K562 (cell line): ENCODE measurements around the gene DRGX. TPM values are rescaled to one million over a fixed set of nuclear protein-coding genes. Genes with fewer than 3 reads are reported as not detected.

Experiments
- ATAC-seq: fragments of 200-7000 bp; cut with Tn5 transposase; 3 replicates; pipeline ENCODE4 v1.9.1; 2020; ENCODE audit warnings: moderate library complexity
- BruUV-seq: library from RNA; stranded (reverse); fragments of 400-500 nt; replicated peaks from 2 replicates; lab custom pipeline; 2021; lab: Mats Ljungman, UMichigan
- CTCF ChIA-PET: fragments of 300-600 bp; formaldehyde crosslinking; extraction: SDS; loops from one replicate; lab custom pipeline; 2021; ENCODE audit warnings: low intra/inter-chr PET ratio; lab: Yijun Ruan, JAX
- POLR2A ChIA-PET: fragments of 300-600, 350-650 bp; sonication (Branson Sonifier 250); formaldehyde crosslinking; extraction: SDS; loops from one replicate; lab custom pipeline; 2021; ENCODE audit warnings: antibody characterized with exemption, inconsistent platforms; lab: Yijun Ruan, JAX
- DNase-seq, 4 experiments: peaks; one replicate each; pipeline versions ENCODE4 v3.0.0 to v3.0.0-alpha.2; 2011 to 2018; ENCODE audit warnings: low spot score in 3 of 4, mixed read lengths in 3 of 4; ENCODE audit errors: extremely low read depth in 1 of 4
- FAIRE-seq: peaks from 2 replicates; lab custom pipeline; 2011; peaks lifted over from hg19 to GRCh38; lab: Jason Lieb, UNC
- H2AFZ ChIP-seq: 2 replicates; pipeline ENCODE4 v1.6.0; 2011; ENCODE audit warnings: low read depth, low read length, control low read depth, inconsistent platforms
- H3K27ac ChIP-seq: fragments of 200-600 bp; 3 replicates; pipeline ENCODE4 v1.8.0; 2011; ENCODE audit warnings: low read depth, mild to moderate bottlenecking, control low read depth, inconsistent platforms, low read length, moderate library complexity, mixed read lengths; ENCODE audit errors: extremely low read depth
- H3K27me3 ChIP-seq, 2 experiments: fragments of 300-600 bp in 1 of 2; 2 replicates in 1 of 2; 3 replicates in 1 of 2; pipeline versions ENCODE4 v1.6.0 to v1.8.0; 2011; ENCODE audit warnings: inconsistent platforms in 2 of 2, low read length in 2 of 2, mild to moderate bottlenecking in 1 of 2, mixed read lengths in 1 of 2, moderate library complexity in 1 of 2; ENCODE audit not compliant: control insufficient read depth in 2 of 2, insufficient read depth in 2 of 2
- H3K36me3 ChIP-seq: fragments of 300-600 bp; 3 replicates; pipeline ENCODE4 v1.8.0; 2011; ENCODE audit warnings: mild to moderate bottlenecking, low read length, inconsistent platforms; ENCODE audit not compliant: control insufficient read depth, insufficient read depth
- H3K4me1 ChIP-seq, 2 experiments: fragments of 200-600 bp in 1 of 2; replicated peaks in 1 of 2; 2 replicates in 1 of 2; 3 replicates in 1 of 2; pipeline versions ENCODE4 v1.5.1 to v1.8.0; 2011; ENCODE audit warnings: inconsistent platforms in 2 of 2, low read length in 2 of 2, mild to moderate bottlenecking in 1 of 2, mixed read lengths in 1 of 2, moderate library complexity in 1 of 2; ENCODE audit not compliant: control insufficient read depth in 2 of 2, insufficient read depth in 2 of 2
- H3K4me2 ChIP-seq: 2 replicates; pipeline ENCODE4 v1.6.1; 2011; ENCODE audit warnings: low read length, control low read depth, inconsistent platforms, mixed read lengths; ENCODE audit not compliant: insufficient read depth
- H3K4me3 ChIP-seq: fragments of 200-600 bp; sonication (generic), shearing (Covaris generic); 2 replicates; pipeline ENCODE4 v1.5.1; 2016; ENCODE audit warnings: control low read depth, inconsistent platforms
- H3K79me2 ChIP-seq: fragments of 200-600 bp; 3 replicates; pipeline ENCODE4 v1.8.0; 2011; ENCODE audit warnings: low read length, inconsistent platforms; ENCODE audit not compliant: control insufficient read depth, insufficient read depth
- H3K9ac ChIP-seq, 2 experiments: 2 replicates each; pipeline versions ENCODE4 v1.6.0 to v1.6.1; 2011; ENCODE audit warnings: low read depth in 2 of 2, low read length in 2 of 2, control low read depth in 1 of 2, inconsistent platforms in 1 of 2, mild to moderate bottlenecking in 1 of 2, mixed read lengths in 1 of 2; ENCODE audit not compliant: insufficient read depth in 1 of 2
- H3K9me1 ChIP-seq: one replicate; pipeline ENCODE4 v1.6.0; 2011; ENCODE audit warnings: inconsistent platforms, mild to moderate bottlenecking, low read length, moderate library complexity; ENCODE audit not compliant: control insufficient read depth, insufficient read depth
- H3K9me3 ChIP-seq: replicated peaks from 2 replicates; pipeline ENCODE4 v1.5.1; 2011; ENCODE audit warnings: low read depth, low read length, inconsistent platforms; ENCODE audit not compliant: control insufficient read depth, insufficient read depth
- H4K20me1 ChIP-seq: replicated peaks from 2 replicates; pipeline ENCODE4 v1.6.1; 2011; ENCODE audit warnings: low read length, inconsistent platforms, mixed read lengths; ENCODE audit not compliant: control insufficient read depth, insufficient read depth
- GTF2A2 ChIP-seq: IDR thresholded peaks from 2 replicates; pipeline ENCODE4 v1.6.1; 2016; ENCODE audit warnings: mild to moderate bottlenecking, missing genetic modification characterization, missing compliant biosample characterization
- NFIC ChIP-seq: fragments of 450-650 bp; IDR thresholded peaks from 2 replicates; pipeline ENCODE4 v1.6.1; 2017; ENCODE audit warnings: mild to moderate bottlenecking, inconsistent platforms
- POLR2G ChIP-seq: fragments of 200-400 bp; formaldehyde crosslinking; IDR thresholded peaks from 2 replicates; pipeline ENCODE4 v1.6.1; 2017; ENCODE audit warnings: low read depth, mild to moderate bottlenecking, antibody characterized with exemption, low read length, moderate library complexity
- ZNF224 ChIP-seq: sonication (generic); formaldehyde crosslinking; IDR thresholded peaks from 2 replicates; pipeline ENCODE4 v1.8.0; 2022; ENCODE audit warnings: mild to moderate bottlenecking, missing genetic modification reagents
- ZNF282 ChIP-seq: sonication (generic); formaldehyde crosslinking; IDR thresholded peaks from 2 replicates; pipeline ENCODE4 v1.8.1; 2023; ENCODE audit warnings: missing genetic modification reagents
- ZNF57 ChIP-seq: fragments of 450-650 bp; formaldehyde crosslinking; IDR thresholded peaks from 2 replicates; pipeline ENCODE4 v1.4.0; 2020; ENCODE audit warnings: mild to moderate bottlenecking, moderate library complexity
- WGBS: fragments of 100-300 bp; shearing (Covaris generic); methylation state at CpG from one replicate; pipeline ENCODE4 v1.1.6; 2016; ENCODE audit warnings: low coverage, mixed read lengths; ENCODE audit not compliant: insufficient coverage; ENCODE audit errors: missing lambda C conversion rate; 5-methylcytosine and 5-hydroxymethylcytosine counted together
- in situ Hi-C: fragments of 300-500 bp; cut with MboI; formaldehyde crosslinking; loops from 4 replicates; pipeline ENCODE4 v1.15.0; 2018; ENCODE audit warnings: inconsistent platforms, mixed read lengths
- intact Hi-C: fragments of 100-400 bp; cut with micrococcal nuclease; formaldehyde crosslinking; loops from 2 replicates; pipeline ENCODE4 v1.14.2; 2022
- polyA plus RNA-seq, 8 experiments: library from polyadenylated mRNA; depleted of rRNA in 4 of 8; stranded (reverse) in 5 of 8; unstranded in 3 of 8; fragments of >200 nt; fragmentation: Nextera tagmentation in 2 of 8; fragmentation: Illumina TruSeq in 1 of 8; extraction: Ambion mirVana in 2 of 8; extraction: Trizol in 1 of 8; gene quantifications; 2 replicates each; pipeline versions ENCODE4 v1.2.1 to v1.2.3, GENCODE V29; 2011 to 2014; ENCODE audit warnings: inconsistent platforms in 1 of 8, missing spikeins in 1 of 8
- total RNA-seq, 7 experiments: library from RNA; depleted of rRNA in 6 of 7; stranded (reverse); fragments of >200 nt in 6 of 7; fragmentation: Illumina TruSeq in 2 of 7; extraction: Trizol in 2 of 7; gene quantifications; 2 replicates each; pipeline versions ENCODE4 v1.2.1 to v1.2.3, GENCODE V29; 2011 to 2021; ENCODE audit warnings: low replicate concordance in 1 of 7
- TF ChIP-seq, protein P1 (sequence below): fragments of 450-650 bp; IDR thresholded peaks from 2 replicates; pipeline ENCODE4 v1.6.1; 2017; ENCODE audit warnings: antibody characterized with exemption, mild to moderate bottlenecking
- TF ChIP-seq, protein P2 (sequence below): fragments of 250-450 bp; sonication (Bioruptor Pico); IDR thresholded peaks from 2 replicates; pipeline ENCODE4 v1.9.0; 2021; ENCODE audit warnings: mild to moderate bottlenecking, inconsistent platforms

Gene DRGX
- total and polyA plus RNA-seq, 9 of the 15 experiments (the other 6 are each of a cell fraction or from before 2014, with no cell fraction given), result not detected

DNA sequence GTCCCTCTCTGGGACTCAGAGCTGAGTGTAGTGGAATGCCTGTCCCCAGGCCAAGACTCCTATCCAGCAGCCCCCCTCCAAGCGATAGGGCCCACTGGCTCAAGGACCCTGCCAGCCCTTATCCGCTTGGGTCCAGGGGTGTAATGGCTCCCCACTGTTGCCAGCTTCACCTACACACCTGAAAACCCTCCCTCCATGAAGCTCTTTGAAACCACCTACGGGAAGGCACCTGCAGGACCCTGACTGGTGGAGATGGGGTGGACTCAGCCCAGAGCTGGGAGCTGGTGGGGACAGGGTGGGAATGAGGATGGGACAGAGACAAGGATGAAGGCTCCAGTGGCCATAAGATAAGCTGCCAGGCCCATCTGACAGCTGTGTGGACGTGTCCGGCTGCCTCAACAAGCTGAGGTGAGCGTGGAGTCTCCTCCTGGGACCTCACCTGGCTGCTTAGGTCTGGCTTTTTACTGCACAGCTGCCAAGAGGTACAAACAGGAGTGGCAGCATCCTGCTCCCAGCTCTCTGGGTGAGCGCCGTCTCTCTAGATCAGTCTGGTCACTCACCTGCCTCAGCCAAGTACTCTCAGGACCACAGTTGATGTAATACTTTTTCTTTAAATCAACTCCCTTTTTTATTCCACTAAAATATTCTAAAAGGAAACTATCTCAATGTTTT is 41.9 kb downstream of the DRGX start:
- Histone ChIP-seq H3K9me3 (0 out of 2 replicates have a peak, but pooled peaks cover 3% of the 10 kb centered on the region), H3K36me3 (no peaks in the 10 kb centered on the region), H3K4me2 (no peak overlapping the region), H3K9me1 (no peaks in the 10 kb centered on the region), H3K27ac (no peak overlapping the region), H3K27me3 (peaks cover 3 to 24% of the 10 kb centered on the region in 2 experiments; a peak in 2 of 5 replicates), H2AFZ (no peak overlapping the region), H3K4me3 (no peak overlapping the region), H4K20me1 (no peaks in the 10 kb centered on the region), H3K79me2 (no peaks in the 10 kb centered on the region), H3K9ac (no peak overlapping the region), H3K4me1 (no peaks in the 10 kb centered on the region)
- intact Hi-C loops, result no loop called here
- in situ Hi-C loops, result no loop called here
- TF ChIP-seq ZNF282 (CRISPR knock-in tag), result no peak
- TF ChIP-seq, protein P1, sequence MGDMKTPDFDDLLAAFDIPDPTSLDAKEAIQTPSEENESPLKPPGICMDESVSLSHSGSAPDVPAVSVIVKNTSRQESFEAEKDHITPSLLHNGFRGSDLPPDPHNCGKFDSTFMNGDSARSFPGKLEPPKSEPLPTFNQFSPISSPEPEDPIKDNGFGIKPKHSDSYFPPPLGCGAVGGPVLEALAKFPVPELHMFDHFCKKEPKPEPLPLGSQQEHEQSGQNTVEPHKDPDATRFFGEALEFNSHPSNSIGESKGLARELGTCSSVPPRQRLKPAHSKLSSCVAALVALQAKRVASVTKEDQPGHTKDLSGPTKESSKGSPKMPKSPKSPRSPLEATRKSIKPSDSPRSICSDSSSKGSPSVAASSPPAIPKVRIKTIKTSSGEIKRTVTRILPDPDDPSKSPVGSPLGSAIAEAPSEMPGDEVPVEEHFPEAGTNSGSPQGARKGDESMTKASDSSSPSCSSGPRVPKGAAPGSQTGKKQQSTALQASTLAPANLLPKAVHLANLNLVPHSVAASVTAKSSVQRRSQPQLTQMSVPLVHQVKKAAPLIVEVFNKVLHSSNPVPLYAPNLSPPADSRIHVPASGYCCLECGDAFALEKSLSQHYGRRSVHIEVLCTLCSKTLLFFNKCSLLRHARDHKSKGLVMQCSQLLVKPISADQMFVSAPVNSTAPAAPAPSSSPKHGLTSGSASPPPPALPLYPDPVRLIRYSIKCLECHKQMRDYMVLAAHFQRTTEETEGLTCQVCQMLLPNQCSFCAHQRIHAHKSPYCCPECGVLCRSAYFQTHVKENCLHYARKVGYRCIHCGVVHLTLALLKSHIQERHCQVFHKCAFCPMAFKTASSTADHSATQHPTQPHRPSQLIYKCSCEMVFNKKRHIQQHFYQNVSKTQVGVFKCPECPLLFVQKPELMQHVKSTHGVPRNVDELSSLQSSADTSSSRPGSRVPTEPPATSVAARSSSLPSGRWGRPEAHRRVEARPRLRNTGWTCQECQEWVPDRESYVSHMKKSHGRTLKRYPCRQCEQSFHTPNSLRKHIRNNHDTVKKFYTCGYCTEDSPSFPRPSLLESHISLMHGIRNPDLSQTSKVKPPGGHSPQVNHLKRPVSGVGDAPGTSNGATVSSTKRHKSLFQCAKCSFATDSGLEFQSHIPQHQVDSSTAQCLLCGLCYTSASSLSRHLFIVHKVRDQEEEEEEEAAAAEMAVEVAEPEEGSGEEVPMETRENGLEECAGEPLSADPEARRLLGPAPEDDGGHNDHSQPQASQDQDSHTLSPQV, result no peak
- no peak for TF ChIP-seq POLR2G
- no peak for TF ChIP-seq GTF2A2
- TF ChIP-seq, protein P2, sequence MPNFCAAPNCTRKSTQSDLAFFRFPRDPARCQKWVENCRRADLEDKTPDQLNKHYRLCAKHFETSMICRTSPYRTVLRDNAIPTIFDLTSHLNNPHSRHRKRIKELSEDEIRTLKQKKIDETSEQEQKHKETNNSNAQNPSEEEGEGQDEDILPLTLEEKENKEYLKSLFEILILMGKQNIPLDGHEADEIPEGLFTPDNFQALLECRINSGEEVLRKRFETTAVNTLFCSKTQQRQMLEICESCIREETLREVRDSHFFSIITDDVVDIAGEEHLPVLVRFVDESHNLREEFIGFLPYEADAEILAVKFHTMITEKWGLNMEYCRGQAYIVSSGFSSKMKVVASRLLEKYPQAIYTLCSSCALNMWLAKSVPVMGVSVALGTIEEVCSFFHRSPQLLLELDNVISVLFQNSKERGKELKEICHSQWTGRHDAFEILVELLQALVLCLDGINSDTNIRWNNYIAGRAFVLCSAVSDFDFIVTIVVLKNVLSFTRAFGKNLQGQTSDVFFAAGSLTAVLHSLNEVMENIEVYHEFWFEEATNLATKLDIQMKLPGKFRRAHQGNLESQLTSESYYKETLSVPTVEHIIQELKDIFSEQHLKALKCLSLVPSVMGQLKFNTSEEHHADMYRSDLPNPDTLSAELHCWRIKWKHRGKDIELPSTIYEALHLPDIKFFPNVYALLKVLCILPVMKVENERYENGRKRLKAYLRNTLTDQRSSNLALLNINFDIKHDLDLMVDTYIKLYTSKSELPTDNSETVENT (CRISPR knock-in tag), result no peak
- no peak for TF ChIP-seq ZNF57 (CRISPR knock-in tag)
- no peak for TF ChIP-seq ZNF224 (CRISPR knock-in tag)
- no peak for TF ChIP-seq NFIC
- CTCF ChIA-PET, result interaction anchor here (0.6 kb wide), 1 partner anchor 23 kb away, joined by 3 read pairs; no protein-coding TSS in a partner anchor
- POLR2A ChIA-PET, result interaction anchor here (1.0 to 1.5 kb wide), 3 partner anchors 13 to 21 kb away, joined by 3 to 4 read pairs (median 3); no protein-coding TSS in a partner anchor
- no peak for FAIRE-seq
- 7% methylated on average over 8 of the region's 8 CpGs for WGBS
- no TSS peak for BruUV-seq
- no peak for DNase-seq
- no peak for ATAC-seq
